Measurements from ENCODE around the gene EARS2. TPM values are rescaled to one million over a fixed set of nuclear protein-coding genes. Genes with fewer than 3 reads are reported as not detected.

Gene EARS2
- total and polyA plus RNA-seq, 2 of the 8 experiments (the other 6 are each of a cell fraction or from before 2014, with no cell fraction given) = 47.8 to 111 TPM

DNA sequence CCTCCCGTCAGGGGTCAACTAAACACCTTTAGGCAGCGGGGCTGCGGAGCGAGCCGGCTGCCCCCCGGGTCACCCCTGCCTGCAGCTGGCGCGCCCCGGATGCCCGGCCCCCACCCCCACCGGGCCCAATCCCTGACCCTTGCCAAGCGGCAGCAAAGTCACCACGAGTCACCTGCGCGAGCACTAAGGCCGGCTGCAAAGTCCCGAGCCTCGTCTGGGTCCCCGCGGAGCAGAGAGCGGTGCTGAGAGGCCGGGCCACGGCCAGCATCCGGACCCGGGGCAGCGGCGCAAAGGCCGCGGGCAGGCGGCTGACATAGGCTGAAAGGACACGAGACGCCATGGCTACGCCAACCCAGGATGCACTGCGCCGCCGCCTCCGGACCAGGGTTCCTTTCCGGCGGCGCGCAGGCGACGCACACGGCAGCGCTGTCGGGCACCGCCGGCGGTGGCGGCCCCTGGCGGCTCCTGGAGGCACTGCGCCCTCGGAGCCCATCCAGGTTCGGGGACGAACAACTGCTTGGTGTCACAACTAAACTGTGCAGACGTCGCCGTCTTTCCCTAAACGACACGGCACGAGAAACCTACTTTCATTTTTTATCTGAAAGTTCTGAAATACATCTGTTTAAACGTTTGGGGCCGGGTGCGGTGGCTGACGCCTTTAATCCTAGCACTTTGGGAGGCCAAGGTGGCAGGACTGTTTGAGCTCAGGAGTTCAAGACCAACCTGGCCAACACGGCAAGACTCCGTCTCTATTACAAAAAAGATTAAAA lies 39.0 kb upstream of the EARS2 start, which contains the start of gene NDUFAB1:
Gene NDUFAB1 (minus strand): TSS at position 366 of the 770 bp plus-strand sequence. CDS start 26 bp downstream, at position 340.
- ChIA-PET CTCF (ENCODE audit: partially characterized antibody) (interaction anchor here (0.9 to 3.3 kb wide), 22 partner anchors 8 to 96 kb away, joined by 3 to 17 read pairs (median 4); partner anchors contain the start of genes EARS2 and UBFD1), POLR2A (ENCODE audit: partially characterized antibody) (interaction anchor here (0.8 to 4.3 kb wide), 7 partner anchors 9 to 83 kb away, joined by 3 to 19 read pairs (median 3); partner anchors contain the start of genes EARS2 and UBFD1)
- H3K56ac ChIP-seq (replicated peaks; ENCODE audit: insufficient read length, low read depth, low read length) = peak within 1 kb of the TSS; percentile 62
- H3K27me3 ChIP-seq (replicated peaks in 1 of 4; ENCODE audit: control insufficient read depth in 3 of 4, extremely low read depth in 1 of 4, insufficient read depth in 3 of 4, low read length in 3 of 4) = no peaks in the 10 kb centered on the region
- peak within 1 kb of the TSS; percentile 52 for H4K91ac ChIP-seq (replicated peaks; ENCODE audit: insufficient read length, low read length)
- peaks cover 2 to 9% (median 4%) of the 10 kb centered on the region in 4 experiments; a peak in 4 of 7 replicates for H3K4me1 ChIP-seq (replicated peaks in 1 of 4; ENCODE audit: control insufficient read depth in 3 of 4, insufficient read depth in 4 of 4, low read length in 3 of 4)
- peaks cover 34 to 47% of the 10 kb centered on the region in 2 experiments for H3K79me2 ChIP-seq (ENCODE audit: control insufficient read depth in 1 of 2, insufficient read depth in 2 of 2, low read length in 2 of 2)
- H4K5ac ChIP-seq (ENCODE audit: insufficient read length, low read depth, low read length) = peak within 1 kb of the TSS; percentile 85
- no peak within 1 kb of the TSS for H2BK20ac ChIP-seq (ENCODE audit: low read length)
- H4K20me1 ChIP-seq (replicated peaks in 1 of 2; ENCODE audit: control insufficient read depth in 1 of 2, insufficient read depth in 2 of 2, low read length in 2 of 2) = peaks cover 3 to 4% of the 10 kb centered on the region in 2 experiments
- 8% methylated on average over 64 of the region's 67 CpGs; no CpG with 5 or more reads in 1 of the 2 experiments for WGBS, 2 experiments (ENCODE audit: extremely low coverage in 1 of 2, insufficient coverage in 1 of 2, insufficient read length in 1 of 2, insufficient replicate concordance in 2 of 2, low coverage in 1 of 2, low lambda C conversion rate in 2 of 2, missing lambda C conversion rate in 1 of 2)
- H3K27ac ChIP-seq (ENCODE audit: low read depth, low read length) = peak within 1 kb of the TSS; percentile 65
- no peak for FAIRE-seq
- peak within 1 kb of the TSS; percentile 86 to 96 for H3K4me2 ChIP-seq (ENCODE audit: insufficient read depth in 1 of 2, low read depth in 2 of 2, low read length in 2 of 2)
- H2BK120ac ChIP-seq (replicated peaks; ENCODE audit: low read depth, low read length) = no peak within 1 kb of the TSS
- peaks cover 9% of the 10 kb centered on the region for H3K79me1 ChIP-seq (ENCODE audit: low read depth, low read length)
- H2BK12ac ChIP-seq (ENCODE audit: low read depth, low read length) = no peak within 1 kb of the TSS; the same call in none of the 2 replicates
- peak within 1 kb of the TSS; percentile 3 for H2BK5ac ChIP-seq (ENCODE audit: low read depth, low read length)
- H3K4ac ChIP-seq (replicated peaks; ENCODE audit: insufficient read length, low read depth, low read length) = peak within 1 kb of the TSS; percentile 76
- H3K9ac ChIP-seq (replicated peaks in 1 of 4; ENCODE audit: extremely low read depth in 1 of 4, low read depth in 3 of 4, low read length in 3 of 4) = peak within 1 kb of the TSS; percentile 89 to 95 (median 91)
- peak; percentile 43 to 96 for DNase-seq (ENCODE audit: low read depth in 1 of 2, low spot score in 2 of 2)
- H4K8ac ChIP-seq (ENCODE audit: extremely low read depth, insufficient read depth, low read length) = peak within 1 kb of the TSS; percentile 94
- H2AK5ac ChIP-seq (ENCODE audit: low read depth, low read length) = no peak within 1 kb of the TSS
- H3K23ac ChIP-seq (ENCODE audit: insufficient read length) = no peak within 1 kb of the TSS
- H2BK15ac ChIP-seq (ENCODE audit: low read length) = no peak within 1 kb of the TSS
- H3K36me3 ChIP-seq (ENCODE audit: control insufficient read depth in 2 of 4, insufficient read depth in 4 of 4, low read length in 3 of 4) = peaks cover 11 to 22% (median 17%) of the 10 kb centered on the region in 4 experiments
- H2AFZ ChIP-seq (ENCODE audit: low read length) = peak within 1 kb of the TSS; percentile 25; the same call in 1 of the 2 replicates
- H3K9me3 ChIP-seq (ENCODE audit: insufficient read depth in 2 of 2, low read depth in 1 of 2, low read length in 1 of 2) = no peaks in the 10 kb centered on the region
- peaks cover 6% of the 10 kb centered on the region for H3K23me2 ChIP-seq (ENCODE audit: low read depth, low read length)
- H3K4me3 ChIP-seq (ENCODE audit: extremely low read depth in 1 of 4, insufficient read depth in 2 of 4, low read depth in 3 of 4, low read length in 4 of 4) = peak within 1 kb of the TSS; percentile 86 to 99 (median 99)
- no peak within 1 kb of the TSS for H3K14ac ChIP-seq (ENCODE audit: insufficient read length)
- H3K18ac ChIP-seq (ENCODE audit: extremely low read depth, low read length) = peak within 1 kb of the TSS; percentile 72
- 0 out of 2 replicates have a peak, but pooled peaks have one; percentile 36 for TF ChIP-seq KDM1A (IDR thresholded peaks at IDR 0.05; ENCODE audit: borderline replicate concordance, low read length)
- no peak for TF ChIP-seq CHD1 (IDR thresholded peaks at IDR 0.05; ENCODE audit: low read depth, low read length)
- TF ChIP-seq SIN3A (conservative IDR thresholded peaks at IDR 0.05 in 1 of 2, IDR thresholded peaks at IDR 0.05 in 1 of 2; ENCODE audit: low read depth in 1 of 2, low read length in 2 of 2) = peak in 1 of 2 experiments; percentile 74; a peak in 1 of 4 replicates
- no peak for TF ChIP-seq GABPA (IDR thresholded peaks at IDR 0.05; ENCODE audit: borderline replicate concordance, insufficient read depth, low read length)
- no peak for TF ChIP-seq SUZ12 (IDR thresholded peaks at IDR 0.05; ENCODE audit: low read length)
